Osteoblast (primary cell): ENCODE measurements around the gene OR51V1. TPM values are rescaled to one million over a fixed set of nuclear protein-coding genes. Genes with fewer than 3 reads are reported as not detected.

Experiments used
- DNase-seq: peaks from one replicate; pipeline ENCODE4 v3.0.0; 2011; ENCODE audit warnings: low spot score, mixed read lengths; ENCODE audit not compliant: insufficient read length; ENCODE audit errors: missing footprints
- H2AFZ ChIP-seq: 2 replicates; pipeline ENCODE4 v1.6.0; 2011; ENCODE audit warnings: mild to moderate bottlenecking, low read length
- H3K27ac ChIP-seq: 2 replicates; pipeline ENCODE4 v1.5.1; 2011; ENCODE audit warnings: mild to moderate bottlenecking, low read depth, low read length, moderate library complexity
- H3K27me3 ChIP-seq: 2 replicates; pipeline ENCODE4 v1.6.0; 2012; ENCODE audit warnings: mild to moderate bottlenecking, control low read depth, inconsistent platforms, low read length, moderate library complexity; ENCODE audit not compliant: insufficient read depth
- H3K36me3 ChIP-seq: 2 replicates; pipeline ENCODE4 v1.5.1; 2011; ENCODE audit warnings: mild to moderate bottlenecking, low read length, control low read depth, moderate library complexity; ENCODE audit not compliant: insufficient read depth
- H3K4me1 ChIP-seq: 2 replicates; pipeline ENCODE4 v1.5.1; 2011; ENCODE audit warnings: mild to moderate bottlenecking, low read length, control low read depth, moderate library complexity; ENCODE audit not compliant: insufficient read depth
- H3K4me2 ChIP-seq: 2 replicates; pipeline ENCODE4 v1.6.0; 2011; ENCODE audit warnings: mild to moderate bottlenecking, low read length; ENCODE audit not compliant: insufficient read depth
- H3K4me3 ChIP-seq: fragments of 200-600 bp; sonication (generic); 3 replicates; pipeline ENCODE4 v1.5.1; 2012; ENCODE audit warnings: mild to moderate bottlenecking, low read length, inconsistent platforms; ENCODE audit not compliant: insufficient read depth
- H3K79me2 ChIP-seq: 2 replicates; pipeline ENCODE4 v1.6.0; 2012; ENCODE audit warnings: mild to moderate bottlenecking, low read length, control low read depth, inconsistent platforms; ENCODE audit not compliant: insufficient read depth
- H3K9me3 ChIP-seq: 2 replicates; pipeline ENCODE4 v1.5.1; 2011; ENCODE audit warnings: low read depth, low read length, control low read depth
- H4K20me1 ChIP-seq: 2 replicates; pipeline ENCODE4 v1.6.0; 2012; ENCODE audit warnings: mild to moderate bottlenecking, low read length, control low read depth; ENCODE audit not compliant: insufficient read depth
- CTCF ChIP-seq: IDR thresholded peaks from 2 replicates; pipeline ENCODE4 v1.5.1; 2011; ENCODE audit warnings: mild to moderate bottlenecking, low read depth, low read length, moderate library complexity; ENCODE audit errors: extremely low read depth
- total RNA-seq: library from RNA; depleted of rRNA; stranded (reverse); fragments of >200 nt; gene quantifications from 2 replicates; pipeline ENCODE4 v1.2.3, GENCODE V29; 2012

OR51V1 gene
- total RNA-seq, 1 donor, result not detected

- Histone ChIP-seq H3K4me1 (no peaks in the 10 kb centered on the region), H3K27me3 (peaks cover 7% of the 10 kb centered on the region), H3K79me2 (no peaks in the 10 kb centered on the region), H3K4me2 (no peak overlapping the region), H3K36me3 (no peaks in the 10 kb centered on the region), H3K9me3 (no peaks in the 10 kb centered on the region), H4K20me1 (no peaks in the 10 kb centered on the region), H2AFZ (no peak overlapping the region), H3K27ac (no peak overlapping the region), H3K4me3 (no peak overlapping the region)
- no peak for DNase-seq
- no peak for TF ChIP-seq CTCF
Observed at GRCh38 chr11:5228124-5228523, 27.6 kb upstream of the OR51V1 start.

GRCh38 chr11:5227681-5228080, 27.2 kb upstream of the OR51V1 start:
- Histone ChIP-seq H3K27me3 (peaks cover 7% of the 10 kb centered on the region), H4K20me1 (no peaks in the 10 kb centered on the region), H3K9me3 (no peaks in the 10 kb centered on the region), H3K36me3 (no peaks in the 10 kb centered on the region), H3K27ac (no peak overlapping the region), H3K79me2 (no peaks in the 10 kb centered on the region), H3K4me2 (no peak overlapping the region), H3K4me1 (no peaks in the 10 kb centered on the region), H3K4me3 (no peak overlapping the region), H2AFZ (no peak overlapping the region)
- TF ChIP-seq CTCF, result no peak
- no peak for DNase-seq

- H3K9me3 ChIP-seq, result no peaks in the 10 kb centered on the region
- no peaks in the 10 kb centered on the region for H4K20me1 ChIP-seq
- H3K4me1 ChIP-seq, result no peaks in the 10 kb centered on the region
- no peaks in the 10 kb centered on the region for H3K79me2 ChIP-seq
- peak; percentile 6 for DNase-seq
- H3K4me2 ChIP-seq, result no peak within 1 kb of the TSS
- H3K4me3 ChIP-seq, result no peak within 1 kb of the TSS
- H3K27ac ChIP-seq, result no peak within 1 kb of the TSS
- no peak within 1 kb of the TSS for H2AFZ ChIP-seq
- H3K27me3 ChIP-seq, result peaks cover 7% of the 10 kb centered on the region
- no peak for TF ChIP-seq CTCF
- H3K36me3 ChIP-seq, result no peaks in the 10 kb centered on the region
Observed at GRCh38 chr11:5226732-5227310, 26.3 kb upstream of the OR51V1 start, which contains the start of gene HBB. HBB (minus strand) TSS chr11:5227071; CDS start chr11:5227021, 50 bp downstream.

DNA sequence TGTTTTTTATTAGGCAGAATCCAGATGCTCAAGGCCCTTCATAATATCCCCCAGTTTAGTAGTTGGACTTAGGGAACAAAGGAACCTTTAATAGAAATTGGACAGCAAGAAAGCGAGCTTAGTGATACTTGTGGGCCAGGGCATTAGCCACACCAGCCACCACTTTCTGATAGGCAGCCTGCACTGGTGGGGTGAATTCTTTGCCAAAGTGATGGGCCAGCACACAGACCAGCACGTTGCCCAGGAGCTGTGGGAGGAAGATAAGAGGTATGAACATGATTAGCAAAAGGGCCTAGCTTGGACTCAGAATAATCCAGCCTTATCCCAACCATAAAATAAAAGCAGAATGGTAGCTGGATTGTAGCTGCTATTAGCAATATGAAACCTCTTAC, 25.0 kb upstream of the OR51V1 start:
- H3K36me3 ChIP-seq, result no peaks in the 10 kb centered on the region
- H3K4me3 ChIP-seq, result no peak overlapping the region
- TF ChIP-seq CTCF, result no peak
- H3K9me3 ChIP-seq, result no peaks in the 10 kb centered on the region
- no peak overlapping the region for H3K4me2 ChIP-seq
- H3K79me2 ChIP-seq, result no peaks in the 10 kb centered on the region
- peaks cover 7% of the 10 kb centered on the region for H3K27me3 ChIP-seq
- H2AFZ ChIP-seq, result no peak overlapping the region
- no peaks in the 10 kb centered on the region for H4K20me1 ChIP-seq
- no peaks in the 10 kb centered on the region for H3K4me1 ChIP-seq
- no peak for DNase-seq
- H3K27ac ChIP-seq, result no peak overlapping the region
